HCT116 (cell line): ENCODE measurements around the gene GAK.

Experiments used
- CTCF ChIP-seq, 3 experiments: fragments of 200-600 bp in 1 of 3; sonication (generic) in 1 of 3; IDR thresholded peaks in 2 of 3; conservative IDR thresholded peaks in 1 of 3; 2 replicates each; pipeline ENCODE4 v1.5.1; 2012 to 2017; ENCODE audit warnings: low read depth in 2 of 3, low read length in 2 of 3, antibody characterized with exemption in 1 of 3, borderline replicate concordance in 1 of 3, control low read depth in 1 of 3, mild to moderate bottlenecking in 1 of 3, mixed read lengths in 1 of 3, mixed run types in 1 of 3, moderate library complexity in 1 of 3; ENCODE audit not compliant: insufficient read depth in 1 of 3
- EZH2 ChIP-seq: fragments of 200-600 bp; sonication (generic); IDR thresholded peaks from 2 replicates; pipeline ENCODE4 v1.6.1; 2017; ENCODE audit warnings: antibody characterized with exemption, mixed run types
- MAX ChIP-seq: IDR thresholded peaks from 2 replicates; pipeline ENCODE4 v1.6.1; 2012
- POLR2A ChIP-seq: IDR thresholded peaks from 2 replicates; pipeline ENCODE4 v1.7.0; 2011; ENCODE audit warnings: borderline replicate concordance; ENCODE audit not compliant: insufficient read depth, insufficient read length; ENCODE audit errors: extremely low read depth
- POLR2AphosphoS5 ChIP-seq: IDR thresholded peaks from 2 replicates; pipeline ENCODE4 v1.6.1; 2011; ENCODE audit warnings: mild to moderate bottlenecking, low read depth, low read length, moderate library complexity
- YY1 ChIP-seq: IDR thresholded peaks from 2 replicates; pipeline ENCODE4 v1.6.1; 2011; ENCODE audit warnings: low read length, low read depth, moderate library complexity, mild to moderate bottlenecking; ENCODE audit not compliant: insufficient replicate concordance; ENCODE audit errors: extremely low read depth
- ZFX ChIP-seq: fragments of 450-650 bp; IDR thresholded peaks from 2 replicates; pipeline ENCODE4 v1.6.1; 2017

- TF ChIP-seq CTCF (IDR thresholded peaks at IDR 0.05 in 2 of 3, conservative IDR thresholded peaks at IDR 0.05 in 1 of 3; ENCODE audit: borderline replicate concordance in 1 of 3, insufficient read depth in 1 of 3, low read depth in 2 of 3, low read length in 2 of 3) (no peak), EZH2 (no peak), MAX (no peak), ZFX (no peak), POLR2A (no peak), POLR2AphosphoS5 (no peak), YY1 (no peak)
These were observed 23.2 kb upstream of the GAK start for GRCh38 chr4:955161-955921.
